VCaP (cell line): ENCODE results near the gene SIGLEC6.

ENCODE experiments used
- H3K27ac ChIP-seq: fragments of 450-650 bp; 2 replicates; pipeline ENCODE4 v1.5.1; 2017
- TF ChIP-seq, protein P1 (sequence below): fragments of 450-650 bp; conservative IDR thresholded peaks from 2 replicates; pipeline ENCODE4 v1.5.1; 2017; ENCODE audit warnings: mild to moderate bottlenecking, moderate library complexity

SIGLEC6 gene

DNA sequence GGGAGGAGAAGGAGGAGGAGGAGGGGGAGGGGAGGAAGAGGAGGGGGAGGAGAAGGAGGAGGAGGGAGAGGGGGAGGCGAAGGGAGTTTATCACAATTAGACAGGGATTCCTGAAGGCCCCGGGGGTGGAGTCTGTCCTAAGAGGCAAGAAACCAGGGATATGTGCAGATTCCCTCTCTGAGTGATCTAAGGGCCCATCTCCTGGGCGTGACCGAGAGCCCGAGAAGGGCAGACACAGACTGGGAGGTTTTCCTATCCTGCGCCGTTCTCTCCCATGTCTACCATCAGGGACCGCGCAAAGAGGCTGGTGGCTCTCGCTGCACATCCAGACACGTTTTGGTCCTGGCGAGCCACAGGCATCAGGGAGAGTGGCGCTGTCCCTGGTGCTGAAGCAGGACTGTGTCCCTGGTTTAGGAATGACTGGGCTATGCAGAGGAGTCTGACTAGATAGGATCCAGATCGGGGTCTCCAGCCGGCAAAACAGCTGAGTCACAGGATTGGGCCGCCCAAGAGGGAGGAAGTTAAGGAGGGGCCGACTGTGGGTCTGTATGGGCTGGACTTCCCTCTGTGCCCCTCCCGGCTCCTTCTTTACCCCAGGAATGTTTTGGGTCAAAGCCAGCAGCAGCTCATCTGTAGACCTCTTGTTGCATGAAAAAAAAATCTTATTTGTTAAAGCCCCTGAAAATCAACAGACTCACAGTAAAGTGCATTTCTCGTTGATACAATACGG is 21.7 kb upstream of the SIGLEC6 start:
- no peak overlapping the region for H3K27ac ChIP-seq
- TF ChIP-seq, protein P1, sequence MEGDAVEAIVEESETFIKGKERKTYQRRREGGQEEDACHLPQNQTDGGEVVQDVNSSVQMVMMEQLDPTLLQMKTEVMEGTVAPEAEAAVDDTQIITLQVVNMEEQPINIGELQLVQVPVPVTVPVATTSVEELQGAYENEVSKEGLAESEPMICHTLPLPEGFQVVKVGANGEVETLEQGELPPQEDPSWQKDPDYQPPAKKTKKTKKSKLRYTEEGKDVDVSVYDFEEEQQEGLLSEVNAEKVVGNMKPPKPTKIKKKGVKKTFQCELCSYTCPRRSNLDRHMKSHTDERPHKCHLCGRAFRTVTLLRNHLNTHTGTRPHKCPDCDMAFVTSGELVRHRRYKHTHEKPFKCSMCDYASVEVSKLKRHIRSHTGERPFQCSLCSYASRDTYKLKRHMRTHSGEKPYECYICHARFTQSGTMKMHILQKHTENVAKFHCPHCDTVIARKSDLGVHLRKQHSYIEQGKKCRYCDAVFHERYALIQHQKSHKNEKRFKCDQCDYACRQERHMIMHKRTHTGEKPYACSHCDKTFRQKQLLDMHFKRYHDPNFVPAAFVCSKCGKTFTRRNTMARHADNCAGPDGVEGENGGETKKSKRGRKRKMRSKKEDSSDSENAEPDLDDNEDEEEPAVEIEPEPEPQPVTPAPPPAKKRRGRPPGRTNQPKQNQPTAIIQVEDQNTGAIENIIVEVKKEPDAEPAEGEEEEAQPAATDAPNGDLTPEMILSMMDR = no peak

- H3K27ac ChIP-seq = no peak overlapping the region
Measured at GRCh38 chr19:51552608-51552995, 21.1 kb upstream of the SIGLEC6 start.

GRCh38 chr19:51551673-51552432 is 20.4 kb upstream of the SIGLEC6 start:
- TF ChIP-seq, protein P1 = no peak
- no peak overlapping the region for H3K27ac ChIP-seq

More at GRCh38 chr19:51552608-51552995, 21.1 kb upstream of the SIGLEC6 start:
- TF ChIP-seq, protein P1 = no peak

GRCh38 chr19:51550848-51551672 is 19.6 kb upstream of the SIGLEC6 start:
- TF ChIP-seq, protein P1 = no peak
- no peak overlapping the region for H3K27ac ChIP-seq

DNA sequence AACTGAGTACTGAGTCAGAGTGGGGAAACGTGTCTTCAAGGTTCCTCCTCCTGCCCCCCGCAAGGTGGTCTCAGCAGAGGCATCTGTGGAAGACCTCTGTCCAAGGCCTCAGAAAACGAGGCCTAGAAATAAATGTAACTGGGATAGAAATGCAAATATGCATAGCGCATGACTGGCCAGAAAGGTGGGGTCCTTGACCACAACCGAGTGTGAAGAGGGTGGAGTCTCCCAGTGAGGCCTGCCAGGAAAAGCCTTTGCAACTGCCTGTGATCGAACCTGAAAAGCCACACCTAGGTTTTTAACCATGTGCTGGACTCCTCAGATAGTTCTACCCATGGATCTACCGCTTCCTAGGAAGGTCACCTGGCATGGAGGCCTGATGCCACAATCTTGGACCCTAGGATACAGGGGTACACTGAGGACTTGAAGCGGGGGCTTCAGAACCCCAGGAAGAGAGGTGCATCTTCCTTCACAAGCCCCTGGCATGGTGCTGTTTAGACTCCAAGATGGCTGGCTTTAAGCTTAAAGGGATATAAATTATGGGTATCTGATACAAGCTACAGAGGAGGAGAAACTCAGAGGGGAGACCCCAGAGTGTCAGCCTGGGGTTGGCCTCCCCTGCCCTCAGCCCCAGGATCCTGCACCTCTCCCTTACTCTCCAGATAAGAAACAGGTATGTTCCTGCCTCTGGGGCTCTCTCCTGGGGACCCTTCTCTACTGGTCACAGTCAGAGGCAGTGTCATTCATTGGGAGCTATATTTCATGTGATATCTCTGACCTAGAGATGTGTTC is 18.3 kb upstream of the SIGLEC6 start:
- peak overlapping the region; percentile 82; the same call in 1 of the 2 replicates for H3K27ac ChIP-seq
- TF ChIP-seq, protein P1 = no peak

DNA sequence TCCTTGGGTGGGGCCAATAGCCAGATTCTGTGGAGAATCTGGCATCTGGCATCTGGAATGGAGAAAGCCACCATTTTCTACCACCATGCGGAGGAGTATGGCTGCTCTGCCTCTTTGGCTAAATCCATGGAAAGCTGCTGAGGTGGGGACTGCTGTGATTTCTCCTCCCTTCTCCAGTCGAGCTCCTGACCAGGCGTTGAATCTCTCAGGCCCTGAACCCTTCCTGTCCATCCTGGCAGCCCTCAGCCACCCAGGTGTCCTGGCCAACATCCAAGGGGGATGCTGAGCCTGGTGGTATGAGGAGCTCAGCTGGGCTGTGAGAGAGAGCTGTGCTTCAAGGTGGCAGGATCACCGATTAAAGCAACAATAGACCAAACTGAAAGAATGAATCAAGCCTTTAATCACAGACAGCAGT is 17.4 kb upstream of the SIGLEC6 start:
- TF ChIP-seq, protein P1 = no peak
- peak overlapping the region; percentile 82 for H3K27ac ChIP-seq
